Gastroesophageal sphincter (tissue), 3 donors: ENCODE results near the gene PFDN1.

ENCODE experiments used
- CTCF ChIP-seq, 4 experiments: fragments of 200-600 bp in 2 of 4; fragments of 450-650 bp in 2 of 4; sonication (generic) in 1 of 4; IDR thresholded peaks; one replicate each; pipeline ENCODE4 v1.5.1; 2017 to 2019; ENCODE audit warnings: antibody characterized with exemption in 4 of 4, mild to moderate bottlenecking in 2 of 4, moderate library complexity in 2 of 4
- POLR2A ChIP-seq, 2 donors: fragments of 450-650 bp; IDR thresholded peaks; one replicate each; pipeline ENCODE4 v1.6.1; 2017; ENCODE audit warnings: antibody characterized with exemption in 2 of 2, mild to moderate bottlenecking in 2 of 2, moderate library complexity in 1 of 2
- POLR2AphosphoS5 ChIP-seq: sonication (generic); formaldehyde crosslinking; IDR thresholded peaks from one replicate; pipeline ENCODE4 v1.6.1; 2017; ENCODE audit warnings: antibody characterized with exemption

DNA sequence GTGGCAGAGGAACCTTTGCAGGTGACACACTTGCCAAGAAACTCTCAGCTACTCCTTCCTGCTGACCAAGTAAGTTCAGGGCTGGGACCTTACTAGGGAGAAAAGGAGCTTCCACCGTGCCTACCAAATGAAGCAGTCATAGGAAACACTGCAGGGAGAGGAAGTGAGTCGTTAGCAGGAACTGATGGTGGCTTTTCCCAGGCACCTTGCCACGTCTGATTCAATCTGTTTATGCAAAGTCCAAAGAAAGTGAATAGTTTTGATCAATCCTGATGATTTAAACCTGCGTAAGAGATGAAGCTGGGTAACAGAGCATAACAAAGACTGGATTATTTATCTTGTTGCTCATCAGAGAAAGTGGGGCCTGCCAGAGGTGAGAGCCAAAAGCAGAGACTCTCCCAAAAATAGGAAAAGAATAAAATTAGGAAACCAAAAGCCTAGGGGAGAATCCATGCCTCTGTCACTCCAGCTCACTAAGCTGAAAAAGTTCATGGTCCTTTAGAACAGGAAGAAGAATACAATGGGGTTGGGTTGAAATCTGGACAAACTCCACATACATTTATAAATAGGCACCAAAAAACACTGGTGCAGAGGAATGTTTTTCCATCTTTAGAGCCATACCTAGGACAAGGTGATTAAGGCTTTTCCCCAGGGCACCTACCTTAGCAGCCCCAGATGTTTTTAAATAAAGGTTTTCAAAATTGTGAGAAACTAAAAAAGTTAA lies 9.3 kb upstream of the PFDN1 start:
- TF ChIP-seq CTCF (IDR thresholded peaks at IDR 0.05) (no peak), POLR2A (IDR thresholded peaks at IDR 0.05) (no peak), POLR2AphosphoS5 (peak; percentile 21)
